Posterior vena cava (tissue), 2 donors: Measurements from ENCODE around the gene PDCD6IP. TPM values are rescaled to one million over a fixed set of nuclear protein-coding genes. Genes with fewer than 3 reads are reported as not detected.
"Not testable (repeated sequence)": the region's sequence is repeated elsewhere in the genome, so short reads cannot be mapped to it uniquely, and the experiment has no call there.

Experiments used
- DNase-seq: peaks from one replicate; pipeline ENCODE4 v3.0.0-alpha.2; 2020; ENCODE audit warnings: low spot score
- intact Hi-C, 2 donors: fragments of 100-400 bp; cut with DNase I; formaldehyde crosslinking; loops; one replicate each; pipeline versions ENCODE4 v1.14.1 to v1.14.2; 2022 to 2023
- total RNA-seq, 2 donors: library from RNA; stranded (reverse); fragmentation: NEBNext Ultra II Directional; extraction: Animal tissue kit (Norgen Biotek cat#: 25700); gene quantifications; one replicate each; pipeline ENCODE4 v1.2.1, GENCODE V29; 2021
- donor health status: DM: yes; HTN: yes; CAD: no.
- donor health status: DM: yes; HTN: yes; CAD: no.

Gene PDCD6IP
- total RNA-seq, 2 donors from 2014 or later: 165 to 222 TPM

- DNase-seq, intact Hi-C loops: not testable (repeated sequence)
These were observed 38.8 kb downstream of the PDCD6IP start for GRCh38 chr3:33837182-33837581.

- no peak for DNase-seq
- intact Hi-C loops: no loop called here
These were observed 40.9 kb downstream of the PDCD6IP start for GRCh38 chr3:33839283-33839682.

GRCh38 chr3:33840179-33840578 lies 41.7 kb downstream of the PDCD6IP start:
- intact Hi-C loops: no loop called here
- no peak for DNase-seq

GRCh38 chr3:33848624-33849347 lies 50.4 kb downstream of the PDCD6IP start:
- DNase-seq: no peak
- intact Hi-C loops: no loop called here

GRCh38 chr3:33850599-33850998 lies 52.2 kb downstream of the PDCD6IP start:
- intact Hi-C loops, DNase-seq: not testable (repeated sequence)

- intact Hi-C loops, DNase-seq: not testable (repeated sequence)
These were observed 57.0 kb downstream of the PDCD6IP start for GRCh38 chr3:33855407-33855806.

- intact Hi-C loops: no loop called here
- DNase-seq: no peak
These were observed 57.6 kb downstream of the PDCD6IP start for GRCh38 chr3:33855884-33856546.

- DNase-seq, intact Hi-C loops: not testable (repeated sequence)
These were observed 59.3 kb downstream of the PDCD6IP start for GRCh38 chr3:33857701-33858100.

- intact Hi-C loops: no loop called here
- DNase-seq: no peak
These were observed 59.7 kb downstream of the PDCD6IP start for GRCh38 chr3:33858131-33858530.

- DNase-seq: no peak
- intact Hi-C loops: no loop called here
These were observed 62.1 kb downstream of the PDCD6IP start for GRCh38 chr3:33860373-33861050.

- DNase-seq: no peak
- intact Hi-C loops: no loop called here
These were observed 66.7 kb downstream of the PDCD6IP start for GRCh38 chr3:33865133-33865532.

- intact Hi-C loops: no loop called here
- no peak for DNase-seq
These were observed 69.9 kb downstream of the PDCD6IP start for GRCh38 chr3:33868309-33868708.

- DNase-seq: no peak
- intact Hi-C loops: no loop called here
These were observed 71.5 kb downstream of the PDCD6IP start for GRCh38 chr3:33869977-33870376.

GRCh38 chr3:33874815-33875214 lies 76.4 kb downstream of the PDCD6IP start:
- intact Hi-C loops: no loop called here
- DNase-seq: no peak

- DNase-seq: no peak
- intact Hi-C loops: no loop called here
These were observed 77.2 kb downstream of the PDCD6IP start for GRCh38 chr3:33875680-33876079.

- no peak for DNase-seq
- intact Hi-C loops: no loop called here
These were observed 78.8 kb downstream of the PDCD6IP start for GRCh38 chr3:33877187-33877586.

- no peak for DNase-seq
- intact Hi-C loops: no loop called here
These were observed 81.1 kb downstream of the PDCD6IP start for GRCh38 chr3:33879540-33879939.

- DNase-seq: no peak
- intact Hi-C loops: no loop called here
These were observed 83.0 kb downstream of the PDCD6IP start for GRCh38 chr3:33881156-33882064.

- DNase-seq: no peak
- intact Hi-C loops: no loop called here
These were observed 83.9 kb downstream of the PDCD6IP start for GRCh38 chr3:33882296-33882695.
